ENCODE measurements around the gene ANKRD6.

ANKRD6 gene

GRCh38 chr6:89542866-89543265 is 109.9 kb downstream of the ANKRD6 start:
- DNase-seq (ENCODE audit: low read depth), result no peak
- H3K4me3 ChIP-seq (ENCODE audit: low read depth, low read length), result no peak overlapping the region

GRCh38 chr6:89547281-89547680 is 114.3 kb downstream of the ANKRD6 start:
- DNase-seq (ENCODE audit: low read depth), result no peak
- no peak overlapping the region for H3K4me3 ChIP-seq (ENCODE audit: low read depth, low read length)

DNA sequence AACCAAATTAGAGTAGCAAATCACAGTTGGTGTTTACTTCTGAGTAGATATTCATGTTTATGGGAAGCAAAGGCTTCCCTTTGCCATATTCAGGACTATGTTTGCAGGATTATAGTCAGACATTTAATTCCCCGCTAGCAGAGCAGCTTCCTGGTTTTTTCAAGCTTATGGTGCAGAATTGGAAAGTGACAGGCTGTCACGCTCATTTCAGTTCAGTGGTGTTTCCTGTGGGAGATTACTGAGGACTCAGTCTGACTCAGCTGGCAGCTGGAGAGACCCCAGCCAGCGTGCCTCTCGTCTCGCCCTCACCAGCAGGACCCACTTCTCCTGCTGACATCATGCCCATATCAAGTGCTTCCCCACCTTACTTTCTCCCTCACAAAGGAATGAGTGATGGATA is 120.5 kb downstream of the ANKRD6 start:
- H3K4me3 ChIP-seq (ENCODE audit: low read depth, low read length), result no peak overlapping the region
- no peak for DNase-seq (ENCODE audit: low read depth)

DNA sequence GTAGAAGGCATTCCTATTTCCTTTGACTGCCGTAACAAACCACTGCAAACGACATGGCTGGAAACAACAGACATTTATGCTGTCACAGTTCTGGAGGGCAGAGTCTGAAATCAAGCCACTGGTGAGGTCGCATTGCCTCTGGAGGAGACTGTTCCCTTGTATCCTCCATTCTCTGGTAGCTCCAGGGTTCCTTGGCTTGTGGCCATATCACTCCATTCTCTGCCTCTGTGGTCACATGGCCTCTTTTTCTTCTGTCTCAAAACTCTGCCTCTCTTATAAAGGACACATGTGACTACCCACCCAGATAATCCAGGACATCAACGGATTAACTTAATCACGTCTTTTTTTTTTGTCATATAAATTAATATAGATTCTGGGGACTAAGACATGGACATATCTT is 121.2 kb downstream of the ANKRD6 start:
- H3K4me3 ChIP-seq (ENCODE audit: low read depth, low read length), result no peak overlapping the region
- DNase-seq (ENCODE audit: low read depth), result no peak

DNA sequence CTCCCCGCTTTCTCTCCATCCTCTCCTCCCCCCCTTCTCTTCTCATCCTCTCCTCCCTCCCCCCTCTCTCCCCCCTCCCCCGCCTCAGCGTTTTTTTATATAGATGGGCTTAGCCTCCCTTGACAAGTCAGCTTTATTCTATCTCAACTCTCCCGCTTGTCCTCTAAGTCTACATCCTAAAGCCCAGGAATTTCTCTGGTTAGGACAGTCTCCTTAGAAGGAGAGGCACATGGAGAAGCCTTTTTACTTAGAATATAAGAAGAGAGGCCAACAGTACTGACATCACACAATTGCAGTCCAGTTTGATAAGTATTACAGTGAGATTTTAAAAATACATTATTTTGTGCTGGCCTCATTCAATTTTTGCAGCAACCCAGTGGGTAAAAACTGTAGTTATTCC is 122.1 kb downstream of the ANKRD6 start:
- no peak for DNase-seq (ENCODE audit: low read depth)
- no peak overlapping the region for H3K4me3 ChIP-seq (ENCODE audit: low read depth, low read length)

DNA sequence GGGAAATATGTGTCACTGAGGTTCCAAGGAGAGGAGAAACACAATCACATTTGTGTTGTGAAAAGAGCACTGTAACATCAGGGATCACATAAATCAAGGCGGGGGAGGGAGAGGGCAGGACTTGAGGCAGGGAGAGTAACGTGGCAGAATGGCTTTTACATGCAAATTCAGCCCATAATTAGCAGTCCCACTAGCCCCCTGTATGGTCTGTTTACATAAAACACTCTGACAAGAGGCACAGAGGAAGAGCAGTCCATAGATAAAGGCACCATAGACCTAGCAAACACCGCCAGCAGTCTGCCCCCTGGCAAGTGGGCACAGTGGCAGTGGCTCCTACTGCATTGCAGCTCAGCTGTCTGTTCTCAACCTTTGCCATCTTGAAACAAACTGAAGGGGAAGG is 122.9 kb downstream of the ANKRD6 start:
- no peak for DNase-seq (ENCODE audit: low read depth)

GRCh38 chr6:89559487-89559886 is 126.5 kb downstream of the ANKRD6 start:
- no peak for DNase-seq (ENCODE audit: low read depth)
- H3K4me3 ChIP-seq (ENCODE audit: low read depth, low read length), result no peak overlapping the region

More for the DNA sequence above, 122.9 kb downstream of the ANKRD6 start:
- no peak overlapping the region for H3K4me3 ChIP-seq (ENCODE audit: low read depth, low read length)

DNA sequence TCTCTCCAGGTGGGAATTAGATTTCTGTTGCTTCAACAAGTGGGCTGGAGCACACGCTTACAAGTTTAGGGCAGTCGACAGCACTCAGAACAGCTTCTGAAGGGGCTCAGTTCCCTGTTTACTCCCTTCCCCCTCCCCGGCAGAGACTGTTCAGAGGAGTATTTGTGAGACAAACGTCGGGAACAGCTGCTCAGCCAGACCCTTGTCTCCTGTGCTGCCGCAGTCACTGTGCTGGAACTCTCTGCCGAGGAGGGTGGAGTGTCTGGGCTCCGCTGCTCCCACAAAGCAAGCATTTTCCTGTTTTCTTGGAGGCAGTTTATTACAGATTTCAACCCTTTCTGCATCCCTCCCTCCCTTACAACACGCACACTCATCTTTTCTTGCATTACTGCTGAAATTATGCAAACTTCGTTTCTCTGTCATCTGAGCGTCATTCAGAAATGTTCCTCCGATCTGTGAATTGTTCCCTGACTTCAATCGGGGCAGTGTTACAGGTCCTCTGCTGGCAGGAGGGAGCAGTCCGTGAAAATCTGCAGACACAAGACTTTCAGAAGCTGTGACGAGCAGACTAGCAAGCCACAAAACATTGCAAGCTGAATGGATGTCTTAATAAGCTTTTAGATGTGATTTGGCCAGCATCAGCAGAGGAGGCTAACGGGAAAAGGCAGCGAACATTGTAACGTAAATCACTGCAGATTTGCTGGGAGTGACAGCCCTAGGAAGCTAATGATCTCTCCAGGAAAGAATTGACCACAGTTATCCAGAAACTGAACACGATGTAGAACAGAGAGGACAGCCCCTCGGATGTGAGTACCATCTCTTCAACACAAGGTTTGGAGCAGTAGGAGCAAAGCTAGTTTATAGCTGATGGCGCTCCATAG is 129.4 kb downstream of the ANKRD6 start:
- DNase-seq (ENCODE audit: low read depth), result no peak
- no peak overlapping the region for H3K4me3 ChIP-seq (ENCODE audit: low read depth, low read length)

GRCh38 chr6:89563866-89564265 is 130.9 kb downstream of the ANKRD6 start:
- no peak overlapping the region for H3K4me3 ChIP-seq (ENCODE audit: low read depth, low read length)
- DNase-seq (ENCODE audit: low read depth), result no peak

GRCh38 chr6:89564752-89565427 is 131.9 kb downstream of the ANKRD6 start:
- no peak for DNase-seq (ENCODE audit: low read depth)
- H3K4me3 ChIP-seq (ENCODE audit: low read depth, low read length), result no peak overlapping the region

DNA sequence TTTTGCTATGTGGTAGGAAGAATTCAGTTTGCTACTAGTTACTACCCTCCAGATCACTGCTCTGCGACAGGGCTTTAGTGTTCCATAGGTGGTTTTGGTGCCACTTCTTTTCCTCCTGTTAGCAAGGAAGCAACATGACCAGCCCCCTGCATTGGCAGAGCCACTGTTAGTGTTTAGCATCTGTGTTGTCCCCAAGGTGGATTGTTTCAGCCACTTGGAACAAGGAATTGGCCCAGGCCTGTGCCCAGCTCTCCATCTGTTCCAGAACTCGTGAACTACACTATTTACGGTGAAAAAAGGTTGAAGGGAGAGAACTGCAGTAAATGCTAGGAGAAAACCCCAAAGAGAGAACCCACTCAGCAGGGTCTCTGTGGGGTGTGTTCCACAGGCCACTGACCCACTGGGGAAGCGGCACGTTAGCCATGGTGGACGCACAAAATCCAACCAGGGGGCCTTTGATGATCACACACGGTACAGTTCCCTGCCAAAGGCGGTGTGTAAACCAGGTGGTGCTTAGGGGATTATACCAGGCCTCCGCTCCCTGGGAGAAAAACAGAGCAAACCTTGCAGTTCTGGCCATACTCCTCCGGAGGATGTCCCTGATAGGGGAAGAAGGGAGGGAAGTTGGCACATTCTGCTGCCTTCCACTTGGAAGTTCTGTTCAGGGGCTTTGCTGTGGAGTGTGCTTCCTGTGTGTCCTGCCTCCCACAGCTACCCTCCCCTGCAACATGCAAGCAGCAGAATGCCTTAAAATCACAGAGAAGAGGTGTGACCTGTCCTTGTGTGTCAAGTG is 133.3 kb downstream of the ANKRD6 start:
- H3K4me3 ChIP-seq (ENCODE audit: low read depth, low read length), result no peak overlapping the region
- no peak for DNase-seq (ENCODE audit: low read depth)

GRCh38 chr6:89566930-89567629 is 134.1 kb downstream of the ANKRD6 start:
- no peak overlapping the region for H3K4me3 ChIP-seq (ENCODE audit: low read depth, low read length)
- DNase-seq (ENCODE audit: low read depth), result no peak

- no peak for DNase-seq (ENCODE audit: low read depth)
- H3K4me3 ChIP-seq (ENCODE audit: low read depth, low read length), result no peak overlapping the region
These were observed 134.9 kb downstream of the ANKRD6 start for GRCh38 chr6:89567630-89568390.

- DNase-seq (ENCODE audit: low read depth), result no peak
- H3K4me3 ChIP-seq (ENCODE audit: low read depth, low read length), result no peak overlapping the region
These were observed 142.1 kb downstream of the ANKRD6 start for GRCh38 chr6:89574910-89575561.

DNA sequence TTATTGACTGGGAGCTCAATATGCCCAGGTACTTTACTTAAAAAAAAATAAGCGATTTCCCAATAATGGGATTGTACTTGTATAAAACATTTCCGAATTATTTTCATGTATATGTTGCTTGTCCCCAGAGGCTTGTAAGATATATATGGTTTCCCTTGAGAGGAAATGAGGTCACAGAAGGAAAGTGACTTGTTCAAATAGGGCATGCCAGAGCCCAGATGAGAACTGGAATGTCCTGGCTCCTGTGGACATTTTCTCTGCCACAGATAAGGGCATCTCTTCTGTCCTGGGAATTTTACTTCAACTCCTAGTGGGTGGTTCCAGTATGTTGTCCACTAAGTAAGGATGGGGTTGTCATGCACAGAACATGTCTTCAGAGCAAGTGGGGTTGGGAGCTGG is 142.6 kb downstream of the ANKRD6 start:
- no peak overlapping the region for H3K4me3 ChIP-seq (ENCODE audit: low read depth, low read length)
- no peak for DNase-seq (ENCODE audit: low read depth)

DNA sequence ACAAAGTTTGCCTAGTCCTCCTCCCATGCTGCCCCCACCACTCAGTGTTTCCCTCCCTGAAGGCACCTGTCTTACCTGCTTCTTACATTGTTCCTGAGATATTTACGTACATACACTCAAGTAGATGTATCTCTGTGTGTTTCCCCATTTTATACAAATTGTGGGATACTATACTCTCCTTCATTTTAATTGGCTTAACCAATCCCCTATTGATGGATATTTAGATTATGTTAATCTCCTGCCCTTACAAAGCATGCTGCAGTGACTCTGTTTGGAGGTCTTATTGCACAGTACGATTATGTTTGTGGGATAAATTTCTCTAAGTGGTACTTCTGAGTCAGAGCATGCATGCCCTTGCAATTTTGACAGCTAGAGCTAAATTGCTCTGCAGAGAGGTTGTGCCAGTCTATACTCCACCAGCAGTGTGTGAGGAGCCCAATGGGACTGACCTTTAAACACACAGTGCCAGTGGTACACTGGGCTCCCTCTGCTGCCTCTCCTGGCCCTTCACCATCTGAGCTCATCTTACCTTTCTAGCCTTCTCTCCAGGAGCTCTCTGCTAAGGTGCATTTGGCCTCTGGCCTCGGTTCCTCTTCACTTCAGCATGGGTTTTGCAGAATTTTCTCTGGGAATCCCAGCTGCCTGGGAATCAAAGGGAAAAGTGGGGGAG is 148.2 kb downstream of the ANKRD6 start:
- DNase-seq (ENCODE audit: low read depth), result no peak
- H3K4me3 ChIP-seq (ENCODE audit: low read depth, low read length), result no peak overlapping the region

DNA sequence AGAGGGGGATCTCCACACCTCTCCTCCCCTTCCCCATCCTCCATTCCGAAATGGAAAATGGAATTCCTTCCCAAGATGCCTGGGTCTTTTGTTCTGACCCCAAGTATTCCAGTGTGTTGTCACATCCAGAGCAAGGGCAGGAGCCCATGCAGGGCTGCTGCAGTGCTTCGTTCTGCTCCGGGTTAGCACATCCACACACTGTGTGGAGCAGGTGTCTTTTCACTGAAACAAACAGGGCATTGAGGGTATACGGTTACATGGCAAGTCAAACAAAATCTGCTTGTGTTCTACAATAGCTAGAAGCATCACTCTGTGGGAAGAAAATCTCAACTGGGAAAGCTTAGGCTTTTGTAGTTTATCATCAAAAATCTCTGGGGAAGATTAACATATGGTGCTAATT is 148.7 kb downstream of the ANKRD6 start:
- no peak for DNase-seq (ENCODE audit: low read depth)
- H3K4me3 ChIP-seq (ENCODE audit: low read depth, low read length), result no peak overlapping the region
